HEK293T (cell line): ENCODE results near the gene GPHN.

Source experiments
- CTCF ChIA-PET: fragments of 350-600 bp; formaldehyde crosslinking; extraction: SDS; loops from one replicate; lab custom pipeline; 2021; ENCODE audit warnings: antibody characterized with exemption, inconsistent platforms; lab: Yijun Ruan, JAX
- POLR2A ChIA-PET: fragments of 350-600 bp; formaldehyde crosslinking; extraction: SDS; loops from one replicate; lab custom pipeline; 2020; ENCODE audit warnings: antibody characterized with exemption, inconsistent platforms; lab: Yijun Ruan, JAX
- DNase-seq: peaks from one replicate; pipeline ENCODE4 v3.0.0; 2012; ENCODE audit warnings: mixed read lengths; ENCODE audit errors: extremely low spot score
- ARNT ChIP-seq: fragments of 450-650 bp; IDR thresholded peaks from 2 replicates; pipeline ENCODE4 v1.6.1; 2017; ENCODE audit warnings: mild to moderate bottlenecking
- BHLHE40 ChIP-seq: fragments of 450-650 bp; IDR thresholded peaks from 2 replicates; pipeline ENCODE4 v1.6.1; 2016; ENCODE audit warnings: mild to moderate bottlenecking, moderate library complexity, borderline replicate concordance
- CTBP1 ChIP-seq: fragments of 450-650 bp; IDR thresholded peaks from 2 replicates; pipeline ENCODE4 v1.6.1; 2016; ENCODE audit warnings: borderline replicate concordance
- ELF4 ChIP-seq: fragments of 450-650 bp; IDR thresholded peaks from 2 replicates; pipeline ENCODE4 v1.6.1; 2017; ENCODE audit warnings: antibody characterized with exemption
- FOXA1 ChIP-seq: fragments of 450-650 bp; IDR thresholded peaks from 2 replicates; pipeline ENCODE4 v1.6.1; 2016; ENCODE audit warnings: mild to moderate bottlenecking
- FOXK2 ChIP-seq: fragments of 450-650 bp; IDR thresholded peaks from 2 replicates; pipeline ENCODE4 v1.6.1; 2016; ENCODE audit warnings: mild to moderate bottlenecking
- FOXM1 ChIP-seq: fragments of 450-650 bp; IDR thresholded peaks from 2 replicates; pipeline ENCODE4 v1.6.1; 2017; ENCODE audit warnings: mild to moderate bottlenecking, borderline replicate concordance
- HDGF ChIP-seq: fragments of 450-650 bp; IDR thresholded peaks from 2 replicates; pipeline ENCODE4 v1.6.1; 2017; ENCODE audit warnings: antibody characterized with exemption, borderline replicate concordance
- L3MBTL2 ChIP-seq: fragments of 450-650 bp; conservative IDR thresholded peaks from 2 replicates; pipeline ENCODE4 v1.6.1; 2016; ENCODE audit warnings: mild to moderate bottlenecking
- LEF1 ChIP-seq: fragments of 450-650 bp; IDR thresholded peaks from 2 replicates; pipeline ENCODE4 v1.6.1; 2017; ENCODE audit warnings: mild to moderate bottlenecking, borderline replicate concordance
- NFRKB ChIP-seq: fragments of 450-650 bp; IDR thresholded peaks from 2 replicates; pipeline ENCODE4 v1.6.1; 2016; ENCODE audit warnings: mild to moderate bottlenecking, moderate library complexity
- SP1 ChIP-seq: fragments of 450-650 bp; IDR thresholded peaks from 2 replicates; pipeline ENCODE4 v1.6.1; 2017
- SUZ12 ChIP-seq: fragments of 450-650 bp; IDR thresholded peaks from 2 replicates; pipeline ENCODE4 v1.6.1; 2016; ENCODE audit warnings: mild to moderate bottlenecking
- TARDBP ChIP-seq: fragments of 450-650 bp; IDR thresholded peaks from 2 replicates; pipeline ENCODE4 v1.6.1; 2016
- ZNF384 ChIP-seq: fragments of 450-650 bp; IDR thresholded peaks from 2 replicates; pipeline ENCODE4 v1.6.1; 2016
- TF ChIP-seq, protein P1 (sequence below): fragments of 450-650 bp; IDR thresholded peaks from 2 replicates; pipeline ENCODE4 v1.6.1; 2016

Gene GPHN

DNA sequence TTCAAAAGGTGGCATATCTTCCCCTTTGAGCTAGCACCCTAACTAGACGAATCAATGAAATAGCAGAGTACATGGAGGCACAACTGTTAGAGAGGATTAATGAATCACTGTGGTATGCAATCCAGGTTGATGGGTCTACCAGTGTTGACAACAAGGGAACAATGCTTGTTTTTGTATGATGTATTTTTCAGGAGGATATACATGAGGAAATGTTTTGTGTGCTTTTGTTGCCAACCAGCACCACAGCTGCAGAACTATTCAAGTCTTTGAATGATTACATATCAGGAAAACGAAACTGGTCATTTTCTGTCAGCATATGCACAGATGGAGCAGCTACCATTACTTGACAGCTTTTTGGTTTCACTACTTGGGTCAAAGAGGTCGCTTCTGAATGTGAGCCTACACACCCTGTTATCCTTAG is 142.6 kb downstream of the GPHN start:
- ChIA-PET POLR2A (no interaction called here), CTCF (interaction anchor here (0.6 kb wide), 1 partner anchor 248 kb away, joined by 3 read pairs; no protein-coding TSS in a partner anchor)
- TF ChIP-seq LEF1 (no peak), ZNF384 (no peak), FOXM1 (no peak), TARDBP (no peak), FOXA1 (no peak), NFRKB (no peak)
- no peak for DNase-seq

DNA sequence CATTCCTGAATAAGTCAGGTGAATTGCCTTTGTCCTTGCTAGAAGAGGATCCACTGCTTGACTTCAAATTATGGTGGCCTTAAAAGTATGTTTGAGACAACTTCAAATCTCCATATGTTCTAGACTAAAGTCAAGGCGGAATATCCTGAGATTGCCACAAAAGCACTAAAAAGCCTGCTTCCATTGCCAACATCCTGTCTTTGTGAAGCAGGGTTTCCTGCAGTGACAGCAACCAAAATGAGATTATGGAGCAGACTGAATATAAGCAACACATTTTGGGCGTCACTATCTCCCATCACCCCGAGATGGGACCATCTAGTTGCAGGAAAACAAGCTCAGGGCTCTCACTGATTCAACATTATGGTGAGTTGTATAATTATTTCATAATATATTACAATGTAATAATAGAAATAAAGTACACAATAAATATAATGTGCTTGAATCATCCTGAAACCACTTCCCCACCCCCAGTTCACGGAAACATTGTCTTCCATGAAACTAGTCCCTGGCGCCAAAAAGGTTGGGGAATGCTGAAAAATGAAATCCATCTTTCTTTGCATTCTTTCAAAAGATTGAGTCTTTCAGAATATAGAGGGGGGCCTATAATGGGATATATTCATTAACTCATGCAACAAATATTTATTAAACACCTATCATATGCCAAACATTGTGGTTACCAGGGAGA is 143.7 kb downstream of the GPHN start:
- no peak for TF ChIP-seq SUZ12
- TF ChIP-seq, protein P1, sequence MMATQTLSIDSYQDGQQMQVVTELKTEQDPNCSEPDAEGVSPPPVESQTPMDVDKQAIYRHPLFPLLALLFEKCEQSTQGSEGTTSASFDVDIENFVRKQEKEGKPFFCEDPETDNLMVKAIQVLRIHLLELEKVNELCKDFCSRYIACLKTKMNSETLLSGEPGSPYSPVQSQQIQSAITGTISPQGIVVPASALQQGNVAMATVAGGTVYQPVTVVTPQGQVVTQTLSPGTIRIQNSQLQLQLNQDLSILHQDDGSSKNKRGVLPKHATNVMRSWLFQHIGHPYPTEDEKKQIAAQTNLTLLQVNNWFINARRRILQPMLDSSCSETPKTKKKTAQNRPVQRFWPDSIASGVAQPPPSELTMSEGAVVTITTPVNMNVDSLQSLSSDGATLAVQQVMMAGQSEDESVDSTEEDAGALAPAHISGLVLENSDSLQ, result no peak
- no peak for TF ChIP-seq ZNF384
- TF ChIP-seq ELF4, result no peak
- no peak for TF ChIP-seq TARDBP
- TF ChIP-seq FOXA1, result no peak
- ChIA-PET POLR2A (no interaction called here), CTCF (no interaction called here)
- DNase-seq, result no peak

DNA sequence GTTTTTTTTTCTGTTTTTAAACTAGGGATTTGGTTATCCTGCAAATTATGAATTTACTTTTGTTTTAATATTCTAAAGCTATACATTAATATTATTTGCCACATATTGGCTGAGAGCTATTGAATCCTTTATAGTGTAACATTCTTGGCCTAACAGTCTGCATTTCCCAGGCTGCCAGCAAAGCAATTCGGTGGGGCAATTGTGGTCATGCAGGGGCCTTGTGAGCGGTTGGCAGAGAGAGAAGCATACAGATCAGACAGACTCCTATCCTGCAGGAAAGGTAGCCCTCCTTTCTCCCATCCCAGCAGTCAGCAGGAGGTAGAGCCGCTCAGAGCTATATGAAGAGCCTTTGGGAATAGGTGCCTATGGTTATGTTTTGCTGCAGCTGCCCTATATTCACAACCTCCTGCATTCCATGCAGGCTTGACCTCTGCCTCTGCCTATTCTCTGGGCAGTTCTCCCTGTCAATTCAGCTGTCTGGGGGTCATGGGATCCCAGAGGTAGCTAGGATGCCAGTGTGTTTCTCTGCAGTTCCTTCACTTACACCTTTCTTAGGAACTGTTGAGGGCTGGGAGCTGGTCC is 144.7 kb downstream of the GPHN start:
- no peak for DNase-seq
- CTCF ChIA-PET, result no interaction called here
- TF ChIP-seq L3MBTL2, result no peak
- no peak for TF ChIP-seq BHLHE40
- no peak for TF ChIP-seq ARNT
- no peak for TF ChIP-seq ZNF384
- no peak for TF ChIP-seq SP1
- TF ChIP-seq, protein P1, result no peak
- TF ChIP-seq FOXM1, result no peak
- no peak for TF ChIP-seq FOXK2
- no peak for TF ChIP-seq NFRKB
- no peak for TF ChIP-seq HDGF
- no peak for TF ChIP-seq TARDBP
- TF ChIP-seq SUZ12, result no peak
- no peak for TF ChIP-seq LEF1
- TF ChIP-seq FOXA1, result no peak
- no peak for TF ChIP-seq CTBP1
- TF ChIP-seq ELF4, result no peak
- POLR2A ChIA-PET, result no interaction called here

DNA sequence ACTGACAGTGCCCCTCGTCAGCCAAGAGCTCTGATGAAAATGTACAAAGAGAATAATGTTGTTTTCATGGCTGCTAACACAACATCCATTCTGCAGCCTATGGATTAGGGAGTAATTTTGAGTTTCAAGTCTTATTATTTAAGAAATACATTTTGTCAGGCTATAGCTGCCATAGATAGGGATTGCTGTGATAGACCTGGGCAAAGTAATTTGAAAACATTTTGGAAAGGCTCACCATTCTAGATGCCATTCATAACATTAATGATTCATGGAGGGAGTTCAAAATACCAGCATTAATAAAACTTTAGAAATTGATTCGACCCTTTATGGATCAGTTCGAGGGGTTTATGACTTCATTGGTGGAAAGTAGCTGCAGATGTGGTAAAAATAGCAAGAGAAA is 149.8 kb downstream of the GPHN start:
- no peak for DNase-seq
- ChIA-PET POLR2A (no interaction called here), CTCF (no interaction called here)
- no peak for TF ChIP-seq FOXM1
- TF ChIP-seq TARDBP, result no peak
- no peak for TF ChIP-seq LEF1
- TF ChIP-seq ZNF384, result no peak
- TF ChIP-seq CTBP1, result no peak
- no peak for TF ChIP-seq FOXA1
- no peak for TF ChIP-seq BHLHE40
- no peak for TF ChIP-seq ARNT
- no peak for TF ChIP-seq SP1
- no peak for TF ChIP-seq NFRKB
- TF ChIP-seq FOXK2, result no peak
- TF ChIP-seq L3MBTL2, result no peak
- TF ChIP-seq, protein P1, result no peak
- TF ChIP-seq HDGF, result no peak
- no peak for TF ChIP-seq SUZ12
- TF ChIP-seq ELF4, result no peak

DNA sequence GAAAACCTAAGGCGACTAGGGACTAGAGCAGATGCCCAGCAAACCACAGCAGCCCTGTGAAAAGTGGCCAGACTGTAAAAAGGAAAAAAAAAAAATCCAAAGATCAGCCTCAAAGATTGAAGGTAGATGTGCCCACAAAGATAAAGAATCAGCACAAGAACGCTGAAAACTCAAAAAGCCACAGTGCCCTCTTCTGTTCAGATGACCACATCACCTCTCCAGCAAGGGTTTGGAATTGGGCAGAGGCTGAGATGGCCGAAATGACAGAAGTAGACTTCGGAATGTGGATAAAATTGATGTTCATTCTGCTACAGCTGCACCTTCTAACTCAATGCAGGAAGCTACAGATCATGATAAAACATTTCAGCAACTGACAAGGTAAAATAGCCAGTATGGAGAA is 154.4 kb downstream of the GPHN start:
- ChIA-PET CTCF (no interaction called here), POLR2A (no interaction called here)
- TF ChIP-seq FOXK2 (no peak), ZNF384 (no peak), TARDBP (no peak), SUZ12 (no peak), BHLHE40 (no peak), FOXA1 (no peak), NFRKB (no peak), ELF4 (no peak), LEF1 (no peak), HDGF (no peak), SP1 (no peak)
- TF ChIP-seq, protein P1, result no peak
- DNase-seq, result no peak
